HepG2 (cell line): ENCODE measurements around the gene COPZ2. TPM values are rescaled to one million over a fixed set of nuclear protein-coding genes. Genes with fewer than 3 reads are reported as not detected.

Source experiments
- ATAC-seq: fragments of 200-7000 bp; cut with Tn5 transposase; 3 replicates; pipeline ENCODE4 v1.9.1; 2020; ENCODE audit warnings: mild to moderate bottlenecking, moderate library complexity
- BruUV-seq: library from RNA; stranded (reverse); fragments of 400-500 nt; replicated peaks from 2 replicates; lab custom pipeline; 2021; lab: Mats Ljungman, UMichigan
- CTCF ChIA-PET: fragments of 300-600 bp; formaldehyde crosslinking; extraction: SDS; loops from one replicate; lab custom pipeline; 2021; ENCODE audit warnings: low total read pairs, inconsistent platforms, low intra/inter-chr PET ratio; lab: Yijun Ruan, JAX
- POLR2A ChIA-PET: fragments of 350-600 bp; sonication (Branson Sonifier 250); formaldehyde crosslinking; loops from one replicate; lab custom pipeline; 2020; ENCODE audit warnings: antibody characterized with exemption, inconsistent platforms; lab: Yijun Ruan, JAX
- DNase-seq: peaks from one replicate; pipeline ENCODE4 v3.0.0-alpha.2; 2015; ENCODE audit warnings: low spot score
- FAIRE-seq: peaks from 3 replicates; lab custom pipeline; 2011; peaks lifted over from hg19 to GRCh38; lab: Jason Lieb, UNC
- H2AFZ ChIP-seq: one replicate; pipeline ENCODE4 v1.6.1; 2011; ENCODE audit warnings: low read length, inconsistent platforms
- H3K27ac ChIP-seq: fragments of 300-600 bp; 3 replicates; pipeline ENCODE4 v1.8.0; 2011; ENCODE audit warnings: mixed run types, mild to moderate bottlenecking, mixed read lengths, low read length, inconsistent platforms; ENCODE audit not compliant: insufficient read depth; ENCODE audit errors: extremely low read length
- H3K27me3 ChIP-seq, 2 experiments: fragments of 200-600 bp in 1 of 2; 2 replicates in 1 of 2; 3 replicates in 1 of 2; pipeline versions ENCODE4 v1.6.0 to v1.8.0; 2011; ENCODE audit warnings: low read length in 2 of 2, mild to moderate bottlenecking in 2 of 2, moderate library complexity in 2 of 2, inconsistent platforms in 1 of 2; ENCODE audit not compliant: insufficient read depth in 2 of 2, control insufficient read depth in 1 of 2
- H3K36me3 ChIP-seq, 2 experiments: fragments of 200-600 bp in 1 of 2; replicated peaks in 1 of 2; 2 replicates in 1 of 2; 3 replicates in 1 of 2; pipeline versions ENCODE4 v1.5.1 to v1.8.0; 2011; ENCODE audit warnings: low read length in 2 of 2, inconsistent platforms in 1 of 2; ENCODE audit not compliant: insufficient read depth in 2 of 2, control insufficient read depth in 1 of 2
- H3K4me1 ChIP-seq: 2 replicates; pipeline ENCODE4 v1.5.1; 2012; ENCODE audit warnings: low read length, inconsistent platforms; ENCODE audit not compliant: insufficient read depth
- H3K4me2 ChIP-seq: 2 replicates; pipeline ENCODE4 v1.6.0; 2011; ENCODE audit warnings: low read depth, low read length, inconsistent platforms
- H3K4me3 ChIP-seq, 3 experiments: fragments of 200-600 bp in 1 of 3; sonication (generic), shearing (Covaris generic) in 1 of 3; replicated peaks in 1 of 3; 2 replicates each; pipeline ENCODE4 v1.5.1; 2011 to 2016; ENCODE audit warnings: low read length in 3 of 3, inconsistent platforms in 2 of 3, low read depth in 2 of 3, mild to moderate bottlenecking in 2 of 3, control low read depth in 1 of 3, mixed read lengths in 1 of 3; ENCODE audit not compliant: insufficient read depth in 1 of 3
- H3K79me2 ChIP-seq: one replicate; pipeline ENCODE4 v1.6.1; 2011; ENCODE audit warnings: low read length, inconsistent platforms; ENCODE audit not compliant: insufficient read depth
- H3K9ac ChIP-seq: 2 replicates; pipeline ENCODE4 v1.6.0; 2011; ENCODE audit warnings: mild to moderate bottlenecking, low read depth, low read length, inconsistent platforms; ENCODE audit not compliant: insufficient read depth
- H3K9me3 ChIP-seq: 2 replicates; pipeline ENCODE4 v1.5.1; 2012; ENCODE audit warnings: mild to moderate bottlenecking, low read length
- H4K20me1 ChIP-seq: 2 replicates; pipeline ENCODE4 v1.6.0; 2011; ENCODE audit warnings: inconsistent platforms, mild to moderate bottlenecking, low read length, moderate library complexity; ENCODE audit not compliant: insufficient read depth
- E2F5 ChIP-seq: sonication (generic); formaldehyde crosslinking; conservative IDR thresholded peaks from 2 replicates; pipeline ENCODE4 v1.4.0; 2020; ENCODE audit warnings: missing genetic modification reagents
- HNRNPK ChIP-seq: fragments of 200-400 bp; formaldehyde crosslinking; IDR thresholded peaks from 2 replicates; pipeline ENCODE4 v1.6.1; 2018; ENCODE audit warnings: low read length, low read depth, moderate library complexity, mild to moderate bottlenecking; ENCODE audit not compliant: poor library complexity, severe bottlenecking
- THRA ChIP-seq: sonication (generic); formaldehyde crosslinking; IDR thresholded peaks from 2 replicates; pipeline ENCODE4 v1.4.0; 2020; ENCODE audit warnings: missing genetic modification reagents, borderline replicate concordance
- ZMYM4 ChIP-seq: sonication (generic); formaldehyde crosslinking; IDR thresholded peaks from 2 replicates; pipeline ENCODE4 v1.8.1; 2023; ENCODE audit warnings: mild to moderate bottlenecking, missing genetic modification reagents
- ZNF143 ChIP-seq: sonication (generic); formaldehyde crosslinking; IDR thresholded peaks from 2 replicates; pipeline ENCODE4 v1.4.0; 2020; ENCODE audit warnings: missing genetic modification reagents
- ZNF572 ChIP-seq: sonication (generic); formaldehyde crosslinking; IDR thresholded peaks from 2 replicates; pipeline ENCODE4 v1.5.1; 2020; ENCODE audit warnings: mild to moderate bottlenecking, missing genetic modification reagents
- WGBS: methylation state at CpG from one replicate; pipeline ENCODE4 v1.1.6; 2017; ENCODE audit warnings: low lambda C conversion rate; 5-methylcytosine and 5-hydroxymethylcytosine counted together
- in situ Hi-C: cut with HindIII; loops from 2 replicates; pipeline ENCODE4 v1.10.0; 2017; ENCODE audit warnings: low pct_unique_long_range_greater_than_20kb; ENCODE audit not compliant: extremely low pct_ligation_motif_present
- intact Hi-C: fragments of 100-400 bp; cut with micrococcal nuclease; formaldehyde crosslinking; loops from one replicate; pipeline ENCODE4 v1.10.0; 2022; ENCODE audit not compliant: unreplicated experiment
- polyA plus RNA-seq, 8 experiments: library from polyadenylated mRNA; depleted of rRNA in 3 of 8; stranded (reverse) in 7 of 8; unstranded in 1 of 8; fragments of >200 nt; fragmentation: Illumina TruSeq in 4 of 8; extraction: Trizol in 4 of 8; gene quantifications; 2 replicates each; pipeline versions ENCODE4 v1.2.1 to v1.2.3, GENCODE V29; 2011 to 2016; ENCODE audit warnings: low read depth in 4 of 8, missing spikeins in 1 of 8, mixed read lengths in 1 of 8; ENCODE audit not compliant: insufficient read depth in 1 of 8
- total RNA-seq, 5 experiments: library from RNA; depleted of rRNA; stranded (reverse); fragments of >200 nt; fragmentation: Illumina TruSeq; extraction: Trizol; gene quantifications; 2 replicates each; pipeline ENCODE4 v1.2.3, GENCODE V29; 2016; ENCODE audit warnings: low read depth in 1 of 5

COPZ2 gene
- total and polyA plus RNA-seq, 2 of the 13 experiments (the other 11 are each of a cell fraction or from before 2014, with no cell fraction given): 0.61 to 1.5 TPM

DNA sequence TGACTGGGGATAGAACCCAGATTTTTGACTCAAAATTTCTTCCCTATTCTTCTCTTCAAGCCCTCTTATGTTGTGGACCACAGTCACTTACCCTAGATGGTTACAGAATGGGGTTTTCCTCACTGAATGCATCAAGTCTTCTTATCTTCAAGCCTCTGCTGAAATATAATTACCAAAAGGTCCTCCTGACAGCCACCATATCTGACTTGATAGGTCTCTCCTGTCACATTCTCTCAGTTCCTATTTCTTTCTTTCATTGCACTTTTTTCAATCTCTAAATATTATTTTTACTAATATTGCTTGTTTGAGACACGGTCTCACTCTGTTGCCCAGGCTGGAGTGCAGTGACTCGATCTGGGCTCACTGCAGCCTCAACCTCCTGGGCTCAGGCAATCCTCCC lies 1.1 kb upstream of the COPZ2 start (continued):
- no peak for TF ChIP-seq E2F5 (CRISPR knock-in tag)

DNA sequence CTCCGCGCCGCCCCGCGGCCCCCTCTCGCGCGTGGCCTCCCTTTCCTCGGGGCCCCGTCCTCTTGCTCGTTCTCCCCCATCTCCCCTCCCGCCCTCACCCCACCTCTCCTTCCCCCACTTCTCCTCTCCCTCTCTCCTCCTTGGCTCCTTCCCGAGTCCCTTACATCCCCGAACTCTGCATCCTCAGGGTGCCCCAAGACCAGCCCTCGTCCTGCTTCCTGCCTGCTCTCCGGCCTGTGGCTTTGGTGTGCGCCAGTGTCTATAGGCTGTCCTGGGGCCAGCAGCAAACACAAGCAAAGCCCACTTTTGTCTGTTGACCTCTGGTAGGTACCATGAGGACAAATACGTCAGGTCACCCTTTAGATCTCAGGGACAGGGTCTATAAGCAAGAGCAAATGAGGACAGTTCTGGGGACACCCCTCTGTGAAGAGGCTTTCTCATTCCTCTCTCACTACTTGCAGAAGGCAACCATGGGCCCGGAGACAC lies 284 bp upstream of the COPZ2 start:
- TF ChIP-seq ZNF143 (CRISPR knock-in tag): no peak
- TF ChIP-seq HNRNPK: peak; percentile 1
- peak; percentile 45; the same call in 1 of the 2 replicates for TF ChIP-seq THRA
- TF ChIP-seq ZNF572 (CRISPR knock-in tag): 0 out of 2 replicates have a peak, but pooled peaks have one; percentile 50
- TF ChIP-seq ZMYM4 (CRISPR knock-in tag): 0 out of 2 replicates have a peak, but pooled peaks have one; percentile 26
- no peaks in the 10 kb centered on the region for H3K36me3 ChIP-seq
- H2AFZ ChIP-seq: no peak overlapping the region
- ATAC-seq (peak; percentile 16), DNase-seq (no peak), FAIRE-seq (no peak)
- ChIA-PET POLR2A (interaction anchor here (4.5 kb wide), 1 partner anchor 11 kb away, joined by 25 read pairs; the partner anchor contains the start of gene NFE2L1), CTCF (interaction anchor here (2.3 kb wide), 1 partner anchor 36 kb away, joined by 19 read pairs; no protein-coding TSS in a partner anchor)
- in situ Hi-C loops (no loop called here), intact Hi-C loops (loop anchor here (1.0 kb wide), 1 partner anchor 36 kb away; no protein-coding TSS in a partner anchor)
- H3K4me3 ChIP-seq: peak overlapping the region; percentile 42 to 86 (median 49)
- peak overlapping the region; percentile 96 for H3K4me2 ChIP-seq
- peaks cover 1 to 48% of the 10 kb centered on the region in 2 experiments; a peak in 4 of 5 replicates for H3K27me3 ChIP-seq
- WGBS: 2% methylated on average over 19 of the region's 19 CpGs
- no peaks in the 10 kb centered on the region for H3K79me2 ChIP-seq
- H3K9me3 ChIP-seq: no peaks in the 10 kb centered on the region
- no peak overlapping the region for H3K27ac ChIP-seq
- peaks cover 27% of the 10 kb centered on the region for H3K4me1 ChIP-seq
- BruUV-seq: no TSS peak
- no peaks in the 10 kb centered on the region for H4K20me1 ChIP-seq
- no peak overlapping the region for H3K9ac ChIP-seq
